HepG2 (cell line): Measurements from ENCODE around the gene AASDHPPT. TPM values are rescaled to one million over a fixed set of nuclear protein-coding genes. Genes with fewer than 3 reads are reported as not detected.

Source experiments
- ATAC-seq: fragments of 200-7000 bp; cut with Tn5 transposase; 3 replicates; pipeline ENCODE4 v1.9.1; 2020; ENCODE audit warnings: mild to moderate bottlenecking, moderate library complexity
- BruUV-seq: library from RNA; stranded (reverse); fragments of 400-500 nt; replicated peaks from 2 replicates; lab custom pipeline; 2021; lab: Mats Ljungman, UMichigan
- CTCF ChIA-PET: fragments of 300-600 bp; formaldehyde crosslinking; extraction: SDS; loops from one replicate; lab custom pipeline; 2021; ENCODE audit warnings: low total read pairs, inconsistent platforms, low intra/inter-chr PET ratio; lab: Yijun Ruan, JAX
- POLR2A ChIA-PET: fragments of 350-600 bp; sonication (Branson Sonifier 250); formaldehyde crosslinking; loops from one replicate; lab custom pipeline; 2020; ENCODE audit warnings: antibody characterized with exemption, inconsistent platforms; lab: Yijun Ruan, JAX
- DNase-seq: peaks from one replicate; pipeline ENCODE4 v3.0.0-alpha.2; 2015; ENCODE audit warnings: low spot score
- FAIRE-seq: peaks from 3 replicates; lab custom pipeline; 2011; peaks lifted over from hg19 to GRCh38; lab: Jason Lieb, UNC
- H2AFZ ChIP-seq: one replicate; pipeline ENCODE4 v1.6.1; 2011; ENCODE audit warnings: low read length, inconsistent platforms
- H3K27ac ChIP-seq: fragments of 300-600 bp; 3 replicates; pipeline ENCODE4 v1.8.0; 2011; ENCODE audit warnings: mixed run types, mild to moderate bottlenecking, mixed read lengths, low read length, inconsistent platforms; ENCODE audit not compliant: insufficient read depth; ENCODE audit errors: extremely low read length
- H3K27me3 ChIP-seq, 2 experiments: fragments of 200-600 bp in 1 of 2; 2 replicates in 1 of 2; 3 replicates in 1 of 2; pipeline versions ENCODE4 v1.6.0 to v1.8.0; 2011; ENCODE audit warnings: low read length in 2 of 2, mild to moderate bottlenecking in 2 of 2, moderate library complexity in 2 of 2, inconsistent platforms in 1 of 2; ENCODE audit not compliant: insufficient read depth in 2 of 2, control insufficient read depth in 1 of 2
- H3K36me3 ChIP-seq, 2 experiments: fragments of 200-600 bp in 1 of 2; replicated peaks in 1 of 2; 2 replicates in 1 of 2; 3 replicates in 1 of 2; pipeline versions ENCODE4 v1.5.1 to v1.8.0; 2011; ENCODE audit warnings: low read length in 2 of 2, inconsistent platforms in 1 of 2; ENCODE audit not compliant: insufficient read depth in 2 of 2, control insufficient read depth in 1 of 2
- H3K4me1 ChIP-seq: 2 replicates; pipeline ENCODE4 v1.5.1; 2012; ENCODE audit warnings: low read length, inconsistent platforms; ENCODE audit not compliant: insufficient read depth
- H3K4me2 ChIP-seq: 2 replicates; pipeline ENCODE4 v1.6.0; 2011; ENCODE audit warnings: low read depth, low read length, inconsistent platforms
- H3K4me3 ChIP-seq, 3 experiments: fragments of 200-600 bp in 1 of 3; sonication (generic), shearing (Covaris generic) in 1 of 3; replicated peaks in 1 of 3; 2 replicates each; pipeline ENCODE4 v1.5.1; 2011 to 2016; ENCODE audit warnings: low read length in 3 of 3, inconsistent platforms in 2 of 3, low read depth in 2 of 3, mild to moderate bottlenecking in 2 of 3, control low read depth in 1 of 3, mixed read lengths in 1 of 3; ENCODE audit not compliant: insufficient read depth in 1 of 3
- H3K79me2 ChIP-seq: one replicate; pipeline ENCODE4 v1.6.1; 2011; ENCODE audit warnings: low read length, inconsistent platforms; ENCODE audit not compliant: insufficient read depth
- H3K9ac ChIP-seq: 2 replicates; pipeline ENCODE4 v1.6.0; 2011; ENCODE audit warnings: mild to moderate bottlenecking, low read depth, low read length, inconsistent platforms; ENCODE audit not compliant: insufficient read depth
- H3K9me3 ChIP-seq: 2 replicates; pipeline ENCODE4 v1.5.1; 2012; ENCODE audit warnings: mild to moderate bottlenecking, low read length
- H4K20me1 ChIP-seq: 2 replicates; pipeline ENCODE4 v1.6.0; 2011; ENCODE audit warnings: inconsistent platforms, mild to moderate bottlenecking, low read length, moderate library complexity; ENCODE audit not compliant: insufficient read depth
- CEBPB ChIP-seq: IDR thresholded peaks from 2 replicates; pipeline ENCODE4 v1.6.1; 2011; ENCODE audit warnings: low read depth, low read length, improper control_type of control experiment, borderline replicate concordance
- DRAP1 ChIP-seq: IDR thresholded peaks from 2 replicates; pipeline ENCODE4 v1.6.1; 2016; ENCODE audit warnings: missing genetic modification reagents, missing compliant biosample characterization
- FOXJ3 ChIP-seq: sonication (generic); formaldehyde crosslinking; IDR thresholded peaks from 2 replicates; pipeline ENCODE4 v1.4.0; 2020; ENCODE audit warnings: missing genetic modification reagents, mild to moderate bottlenecking, borderline replicate concordance
- FOXM1 ChIP-seq: sonication (generic); formaldehyde crosslinking; IDR thresholded peaks from 2 replicates; pipeline ENCODE4 v1.5.0; 2020; ENCODE audit warnings: missing genetic modification reagents
- KDM1A ChIP-seq: IDR thresholded peaks from 2 replicates; pipeline ENCODE4 v1.6.1; 2016; ENCODE audit warnings: missing compliant biosample characterization
- MTA1 ChIP-seq: sonication (generic); formaldehyde crosslinking; IDR thresholded peaks from 2 replicates; pipeline ENCODE4 v1.4.0; 2020; ENCODE audit warnings: missing genetic modification reagents, mild to moderate bottlenecking, borderline replicate concordance
- MYPOP ChIP-seq: sonication (generic); formaldehyde crosslinking; IDR thresholded peaks from 2 replicates; pipeline ENCODE4 v1.8.1; 2023; ENCODE audit warnings: mild to moderate bottlenecking, moderate library complexity, missing genetic modification reagents
- NFRKB ChIP-seq: fragments of 450-650 bp; IDR thresholded peaks from 2 replicates; pipeline ENCODE4 v1.6.1; 2017
- SIX1 ChIP-seq: sonication (generic); formaldehyde crosslinking; IDR thresholded peaks from 2 replicates; pipeline ENCODE4 v1.4.0; 2020; ENCODE audit warnings: missing genetic modification reagents, borderline replicate concordance
- SRY ChIP-seq: sonication (generic); formaldehyde crosslinking; IDR thresholded peaks from 2 replicates; pipeline ENCODE4 v1.8.0; 2022; ENCODE audit warnings: mild to moderate bottlenecking, missing genetic modification reagents
- TOPORS ChIP-seq: sonication (generic); formaldehyde crosslinking; IDR thresholded peaks from 2 replicates; pipeline ENCODE4 v1.8.0; 2023; ENCODE audit warnings: mild to moderate bottlenecking, missing genetic modification reagents
- U2AF2 ChIP-seq: fragments of 200-400 bp; formaldehyde crosslinking; IDR thresholded peaks from 2 replicates; pipeline ENCODE4 v1.6.1; 2017; ENCODE audit warnings: low read depth, mild to moderate bottlenecking, low read length
- ZNF281 ChIP-seq: sonication (generic); formaldehyde crosslinking; IDR thresholded peaks from 2 replicates; pipeline ENCODE4 v1.4.0; 2020; ENCODE audit warnings: missing genetic modification reagents, borderline replicate concordance
- ZNF343 ChIP-seq: sonication (generic); formaldehyde crosslinking; IDR thresholded peaks from 2 replicates; pipeline ENCODE4 v1.4.0; 2020; ENCODE audit warnings: mild to moderate bottlenecking, missing genetic modification reagents
- ZNF577 ChIP-seq: sonication (generic); formaldehyde crosslinking; IDR thresholded peaks from 2 replicates; pipeline ENCODE4 v1.4.0; 2020; ENCODE audit warnings: mild to moderate bottlenecking, low read depth, missing genetic modification reagents, borderline replicate concordance
- ZNF644 ChIP-seq: IDR thresholded peaks from 2 replicates; pipeline ENCODE4 v1.6.1; 2016; ENCODE audit warnings: low read depth
- ZNF691 ChIP-seq: sonication (generic); formaldehyde crosslinking; IDR thresholded peaks from 2 replicates; pipeline ENCODE4 v1.4.0; 2020; ENCODE audit warnings: missing genetic modification reagents, low read depth, mild to moderate bottlenecking, borderline replicate concordance
- ZNF891 ChIP-seq: sonication (generic); formaldehyde crosslinking; IDR thresholded peaks from 2 replicates; pipeline ENCODE4 v1.5.0; 2020; ENCODE audit warnings: mild to moderate bottlenecking, missing genetic modification reagents
- WGBS: methylation state at CpG from one replicate; pipeline ENCODE4 v1.1.6; 2017; ENCODE audit warnings: low lambda C conversion rate; 5-methylcytosine and 5-hydroxymethylcytosine counted together
- in situ Hi-C: cut with HindIII; loops from 2 replicates; pipeline ENCODE4 v1.10.0; 2017; ENCODE audit warnings: low pct_unique_long_range_greater_than_20kb; ENCODE audit not compliant: extremely low pct_ligation_motif_present
- intact Hi-C: fragments of 100-400 bp; cut with micrococcal nuclease; formaldehyde crosslinking; loops from one replicate; pipeline ENCODE4 v1.10.0; 2022; ENCODE audit not compliant: unreplicated experiment
- polyA plus RNA-seq, 8 experiments: library from polyadenylated mRNA; depleted of rRNA in 3 of 8; stranded (reverse) in 7 of 8; unstranded in 1 of 8; fragments of >200 nt; fragmentation: Illumina TruSeq in 4 of 8; extraction: Trizol in 4 of 8; gene quantifications; 2 replicates each; pipeline versions ENCODE4 v1.2.1 to v1.2.3, GENCODE V29; 2011 to 2016; ENCODE audit warnings: low read depth in 4 of 8, missing spikeins in 1 of 8, mixed read lengths in 1 of 8; ENCODE audit not compliant: insufficient read depth in 1 of 8
- total RNA-seq, 5 experiments: library from RNA; depleted of rRNA; stranded (reverse); fragments of >200 nt; fragmentation: Illumina TruSeq; extraction: Trizol; gene quantifications; 2 replicates each; pipeline ENCODE4 v1.2.3, GENCODE V29; 2016; ENCODE audit warnings: low read depth in 1 of 5

Gene AASDHPPT
- total and polyA plus RNA-seq, 2 of the 13 experiments (the other 11 are each of a cell fraction or from before 2014, with no cell fraction given) = 20.2 to 43.7 TPM

- peak; percentile 56; the same call in 1 of the 2 replicates for TF ChIP-seq KDM1A (CRISPR knock-in tag)
- TF ChIP-seq ZNF644 = 0 out of 2 replicates have a peak, but pooled peaks have one; percentile 43
- no peak for TF ChIP-seq SRY (CRISPR knock-in tag)
- peak; percentile 96 for TF ChIP-seq CEBPB
Observed at GRCh38 chr11:106070606-106071005, 6.9 kb upstream of the AASDHPPT start (continued).

- CTCF ChIA-PET = no interaction called here
- Histone ChIP-seq H3K36me3 (no peaks in the 10 kb centered on the region), H4K20me1 (no peaks in the 10 kb centered on the region), H3K27ac (no peak overlapping the region), H2AFZ (no peak overlapping the region), H3K9me3 (no peaks in the 10 kb centered on the region), H3K9ac (no peak overlapping the region), H3K27me3 (no peaks in the 10 kb centered on the region; a peak in 1 of 5 replicates), H3K4me1 (peaks cover 10% of the 10 kb centered on the region), H3K79me2 (no peaks in the 10 kb centered on the region), H3K4me3 (no peak overlapping the region), H3K4me2 (no peak overlapping the region)
- ATAC-seq = no peak
- FAIRE-seq = no peak
- in situ Hi-C loops (no loop called here), intact Hi-C loops (loop anchor here (10.0 kb wide), 1 partner anchor 1122 kb away; no protein-coding TSS in a partner anchor)
- no peak for DNase-seq
- no peak for TF ChIP-seq ZNF891 (CRISPR knock-in tag)
- no peak for TF ChIP-seq U2AF2
- TF ChIP-seq MTA1 = no peak
- no peak for TF ChIP-seq ZNF343 (CRISPR knock-in tag)
- TF ChIP-seq FOXM1 (CRISPR knock-in tag) = no peak
- no peak for TF ChIP-seq NFRKB
- no peak for TF ChIP-seq TOPORS (CRISPR knock-in tag)
- TF ChIP-seq SIX1 = no peak
- no peak for TF ChIP-seq MYPOP (CRISPR knock-in tag)
- no peak for TF ChIP-seq ZNF691
- TF ChIP-seq ZNF281 (CRISPR knock-in tag) = no peak
- no peak for TF ChIP-seq ZNF577
- TF ChIP-seq FOXJ3 = no peak
- TF ChIP-seq DRAP1 (CRISPR knock-in tag) = no peak
- POLR2A ChIA-PET = no interaction called here
- no TSS peak for BruUV-seq
- WGBS = 84% methylated on average over 1 of the region's 1 CpG
Observed at GRCh38 chr11:106072804-106073203, 4.7 kb upstream of the AASDHPPT start.
